Activated T-cell treated with anti-CD3 and anti-CD28 coated beads, Interleukin-2, amount 50 U/mL, for 24 hours (primary cell): ENCODE data around the gene NRG2.

Source experiments
- DNase-seq: peaks from one replicate; pipeline ENCODE4 v3.0.0-alpha.2; 2020
- H3K27ac Mint-ChIP-seq: 2 replicates; pipeline ENCODE4 v1.8.0; 2020; ENCODE audit warnings: mild to moderate bottlenecking, mixed read lengths
- H3K27me3 Mint-ChIP-seq: 2 replicates; pipeline ENCODE4 v1.8.0; 2020; ENCODE audit warnings: mixed read lengths
- H3K36me3 Mint-ChIP-seq: 2 replicates; pipeline ENCODE4 v1.8.0; 2020; ENCODE audit warnings: low read depth, mixed read lengths
- H3K4me1 Mint-ChIP-seq: 2 replicates; pipeline ENCODE4 v1.8.0; 2020; ENCODE audit warnings: low read depth, mixed read lengths
- H3K4me3 Mint-ChIP-seq: 2 replicates; pipeline ENCODE4 v1.8.0; 2020; ENCODE audit warnings: mild to moderate bottlenecking, moderate library complexity, mixed read lengths
- H3K9me3 Mint-ChIP-seq: 2 replicates; pipeline ENCODE4 v1.8.0; 2020; ENCODE audit warnings: mixed read lengths

NRG2 gene

DNA sequence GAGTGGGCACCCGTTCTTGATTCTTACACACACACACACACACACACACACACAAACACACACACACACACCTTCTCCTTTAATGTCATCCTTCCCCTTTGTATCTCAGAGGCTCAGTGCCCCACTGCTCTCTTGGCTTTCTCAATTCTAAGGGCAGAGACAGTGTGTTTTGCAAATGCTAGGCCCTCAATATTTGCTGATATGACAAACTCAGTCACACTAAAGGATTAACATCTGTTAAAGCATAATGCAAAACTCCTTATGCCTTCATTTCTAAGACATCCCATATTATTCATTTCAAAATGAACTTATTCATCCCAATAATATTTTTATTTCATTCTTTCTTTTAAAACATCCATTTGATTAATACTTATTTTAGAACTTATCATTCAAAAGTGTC, 8.9 kb upstream of the NRG2 start:
- H3K27me3 Mint-ChIP-seq: peaks cover 39% of the 10 kb centered on the region
- no peaks in the 10 kb centered on the region for H3K36me3 Mint-ChIP-seq
- H3K4me3 Mint-ChIP-seq: no peak overlapping the region
- no peak for DNase-seq
- no peaks in the 10 kb centered on the region for H3K4me1 Mint-ChIP-seq
- H3K9me3 Mint-ChIP-seq: no peaks in the 10 kb centered on the region
- H3K27ac Mint-ChIP-seq: no peak overlapping the region

DNA sequence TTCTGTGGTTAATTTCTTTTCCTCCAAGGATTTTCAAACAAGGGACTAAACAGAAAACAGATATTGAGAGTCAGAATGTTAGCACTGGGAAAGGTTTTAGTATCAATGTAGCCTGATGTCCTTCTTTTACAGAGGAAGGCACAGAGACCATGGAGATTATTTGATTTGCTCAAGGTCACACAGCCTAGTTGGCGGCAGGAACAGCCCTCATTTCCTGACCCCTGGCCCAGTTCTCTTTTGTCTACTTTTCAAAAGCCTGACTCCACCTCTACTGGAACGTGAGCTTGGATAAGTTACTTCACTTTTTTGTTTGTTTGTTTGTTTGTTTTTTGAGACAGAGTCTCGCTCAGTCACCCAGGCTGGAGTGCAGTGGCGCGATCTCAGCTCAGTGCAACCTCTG, 6.6 kb upstream of the NRG2 start:
- Mint-ChIP-seq H3K27me3 (peaks cover 43% of the 10 kb centered on the region), H3K4me1 (no peaks in the 10 kb centered on the region), H3K9me3 (no peaks in the 10 kb centered on the region), H3K36me3 (no peaks in the 10 kb centered on the region), H3K27ac (no peak overlapping the region), H3K4me3 (no peak overlapping the region)
- DNase-seq: no peak

- H3K4me3 Mint-ChIP-seq: no peak overlapping the region
- H3K4me1 Mint-ChIP-seq: no peaks in the 10 kb centered on the region
- DNase-seq: no peak
- peaks cover 48% of the 10 kb centered on the region for H3K27me3 Mint-ChIP-seq
- no peak overlapping the region for H3K27ac Mint-ChIP-seq
- no peaks in the 10 kb centered on the region for H3K36me3 Mint-ChIP-seq
- no peaks in the 10 kb centered on the region for H3K9me3 Mint-ChIP-seq
Measured at GRCh38 chr5:140049205-140049604, 6.1 kb upstream of the NRG2 start.

GRCh38 chr5:140044041-140044440, 942 bp upstream of the NRG2 start:
- H3K27ac Mint-ChIP-seq: no peak overlapping the region
- H3K27me3 Mint-ChIP-seq: peaks cover 76% of the 10 kb centered on the region
- H3K36me3 Mint-ChIP-seq: no peaks in the 10 kb centered on the region
- H3K4me3 Mint-ChIP-seq: peak overlapping the region; percentile 74
- H3K4me1 Mint-ChIP-seq: peaks cover 19% of the 10 kb centered on the region
- DNase-seq: no peak
- no peaks in the 10 kb centered on the region for H3K9me3 Mint-ChIP-seq

GRCh38 chr5:140043508-140043872, 391 bp upstream of the NRG2 start:
- Mint-ChIP-seq H3K27me3 (peaks cover 74% of the 10 kb centered on the region), H3K4me3 (peak overlapping the region; percentile 74), H3K9me3 (no peaks in the 10 kb centered on the region), H3K36me3 (no peaks in the 10 kb centered on the region), H3K27ac (no peak overlapping the region), H3K4me1 (peaks cover 21% of the 10 kb centered on the region)
- DNase-seq: no peak

DNA sequence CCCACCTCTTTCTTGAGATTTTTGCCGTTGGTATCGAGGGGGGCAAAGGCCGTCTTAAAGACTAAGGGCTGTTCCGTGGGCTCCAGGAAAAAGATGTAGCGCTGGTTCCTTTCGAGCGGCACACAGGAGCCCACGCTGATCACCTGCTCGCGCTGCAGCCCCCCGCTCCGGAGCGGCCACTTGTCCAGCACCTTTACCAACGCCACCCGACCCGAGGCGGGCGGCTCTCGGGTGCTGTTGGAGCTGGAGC, 781 bp downstream of the NRG2 start:
- Mint-ChIP-seq H3K4me3 (peak overlapping the region; percentile 26), H3K27me3 (peaks cover 71% of the 10 kb centered on the region)

GRCh38 chr5:140041492-140042392, 1.4 kb downstream of the NRG2 start:
- Mint-ChIP-seq H3K27me3 (peaks cover 73% of the 10 kb centered on the region), H3K4me1 (peaks cover 24% of the 10 kb centered on the region), H3K9me3 (no peaks in the 10 kb centered on the region), H3K36me3 (no peaks in the 10 kb centered on the region), H3K4me3 (peak overlapping the region; percentile 35), H3K27ac (no peak overlapping the region)
- DNase-seq: peak; percentile 32

More for the DNA sequence above, 781 bp downstream of the NRG2 start:
- DNase-seq: no peak
- H3K27ac Mint-ChIP-seq: no peak overlapping the region
- peaks cover 24% of the 10 kb centered on the region for H3K4me1 Mint-ChIP-seq
- H3K9me3 Mint-ChIP-seq: no peaks in the 10 kb centered on the region
- no peaks in the 10 kb centered on the region for H3K36me3 Mint-ChIP-seq

DNA sequence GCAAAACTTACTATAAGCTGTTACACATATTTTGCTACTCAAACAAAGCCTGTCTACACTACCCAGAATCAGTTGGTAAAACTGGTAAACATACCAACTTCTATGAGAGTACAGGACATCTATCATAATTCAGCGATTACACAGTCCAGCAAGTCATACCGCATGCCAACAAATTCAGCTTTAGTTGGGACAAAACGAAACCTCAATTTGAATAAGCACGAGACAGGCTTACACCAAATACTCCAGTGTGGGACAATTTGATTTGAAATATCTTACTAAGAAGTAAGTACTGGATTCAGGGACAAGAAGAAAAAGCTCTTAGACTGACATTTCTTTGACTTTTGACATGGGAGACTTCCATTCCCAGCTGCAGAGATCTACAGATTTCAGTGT, 2.0 kb downstream of the NRG2 start:
- no peak for DNase-seq
- Mint-ChIP-seq H3K36me3 (no peaks in the 10 kb centered on the region), H3K4me1 (peaks cover 24% of the 10 kb centered on the region), H3K9me3 (no peaks in the 10 kb centered on the region), H3K4me3 (no peak overlapping the region), H3K27me3 (peaks cover 79% of the 10 kb centered on the region), H3K27ac (no peak overlapping the region)

DNA sequence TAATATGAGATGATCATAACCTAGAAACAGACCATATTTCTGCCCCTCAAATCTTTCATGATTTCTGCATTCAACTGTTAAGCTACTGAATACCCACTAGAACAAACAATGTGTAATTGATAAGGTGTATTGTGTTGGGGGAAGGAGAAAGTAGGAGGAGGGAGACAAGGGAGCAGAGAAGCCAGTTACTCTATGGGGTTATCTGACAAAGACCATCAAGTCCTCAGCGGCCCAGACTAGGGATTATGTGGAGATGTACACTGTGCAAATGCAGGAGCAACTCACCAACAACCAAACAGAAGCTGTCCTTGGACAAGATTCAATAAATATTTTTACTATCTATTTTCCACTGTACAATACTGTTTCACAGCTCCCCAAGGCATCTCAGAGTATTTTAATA, 2.7 kb downstream of the NRG2 start:
- H3K4me3 Mint-ChIP-seq: no peak overlapping the region
- no peaks in the 10 kb centered on the region for H3K36me3 Mint-ChIP-seq
- peaks cover 80% of the 10 kb centered on the region for H3K27me3 Mint-ChIP-seq
- no peak overlapping the region for H3K27ac Mint-ChIP-seq
- peaks cover 24% of the 10 kb centered on the region for H3K4me1 Mint-ChIP-seq
- DNase-seq: no peak
- no peaks in the 10 kb centered on the region for H3K9me3 Mint-ChIP-seq

- H3K4me3 Mint-ChIP-seq: no peak overlapping the region
- H3K27me3 Mint-ChIP-seq: peaks cover 79% of the 10 kb centered on the region
- no peaks in the 10 kb centered on the region for H3K9me3 Mint-ChIP-seq
- no peak for DNase-seq
- H3K36me3 Mint-ChIP-seq: no peaks in the 10 kb centered on the region
- peaks cover 24% of the 10 kb centered on the region for H3K4me1 Mint-ChIP-seq
- no peak overlapping the region for H3K27ac Mint-ChIP-seq
Measured at GRCh38 chr5:140039561-140039960, 3.5 kb downstream of the NRG2 start.

DNA sequence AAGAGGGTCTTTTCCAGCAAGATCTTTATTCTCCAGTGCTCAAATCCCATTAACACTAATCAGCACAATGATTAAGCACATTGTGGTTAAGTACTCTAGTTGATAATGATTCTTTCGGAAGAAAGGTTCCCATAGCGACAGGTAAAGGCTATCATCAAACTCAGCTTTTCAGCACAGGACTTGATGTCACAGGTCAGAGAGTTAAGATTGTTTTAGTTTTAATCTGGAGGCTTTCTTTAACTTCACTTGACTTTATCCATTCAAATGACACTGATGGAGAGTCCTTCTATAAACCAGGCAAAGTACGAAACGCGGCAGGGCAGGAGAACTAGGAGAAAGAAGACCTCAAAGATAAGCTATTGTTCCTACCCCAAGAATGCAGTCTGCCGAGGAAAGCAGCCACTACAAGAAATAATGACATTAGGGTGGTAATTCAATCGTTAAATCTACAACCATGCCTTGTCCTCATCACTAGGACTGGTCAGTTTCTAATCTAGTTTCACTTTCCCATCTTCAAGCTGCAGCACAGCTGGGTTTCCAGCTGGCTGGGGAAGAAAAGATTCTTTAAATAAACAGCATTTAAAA, 4.6 kb downstream of the NRG2 start:
- H3K4me3 Mint-ChIP-seq: no peak overlapping the region

GRCh38 chr5:140037012-140037411, 6.1 kb downstream of the NRG2 start:
- Mint-ChIP-seq H3K36me3 (no peaks in the 10 kb centered on the region), H3K27me3 (peaks cover 77% of the 10 kb centered on the region), H3K9me3 (no peaks in the 10 kb centered on the region), H3K27ac (no peak overlapping the region), H3K4me1 (peaks cover 16% of the 10 kb centered on the region), H3K4me3 (no peak overlapping the region)
- no peak for DNase-seq

More for the DNA sequence above, 4.6 kb downstream of the NRG2 start:
- peaks cover 74% of the 10 kb centered on the region for H3K27me3 Mint-ChIP-seq
- peaks cover 18% of the 10 kb centered on the region for H3K4me1 Mint-ChIP-seq
- no peaks in the 10 kb centered on the region for H3K9me3 Mint-ChIP-seq
- H3K36me3 Mint-ChIP-seq: no peaks in the 10 kb centered on the region
- no peak for DNase-seq
- H3K27ac Mint-ChIP-seq: no peak overlapping the region

- H3K27me3 Mint-ChIP-seq: peaks cover 74% of the 10 kb centered on the region
Measured at GRCh38 chr5:140035881-140036280, 7.2 kb downstream of the NRG2 start.

GRCh38 chr5:140033037-140033760, 9.9 kb downstream of the NRG2 start:
- Mint-ChIP-seq H3K36me3 (no peaks in the 10 kb centered on the region), H3K4me1 (peaks cover under 1% of the 10 kb centered on the region), H3K4me3 (no peak overlapping the region), H3K27ac (no peak overlapping the region), H3K9me3 (no peaks in the 10 kb centered on the region), H3K27me3 (peaks cover 64% of the 10 kb centered on the region)
- no peak for DNase-seq

More at GRCh38 chr5:140035881-140036280, 7.2 kb downstream of the NRG2 start:
- Mint-ChIP-seq H3K9me3 (no peaks in the 10 kb centered on the region), H3K4me3 (no peak overlapping the region), H3K36me3 (no peaks in the 10 kb centered on the region), H3K27ac (no peak overlapping the region), H3K4me1 (peaks cover 10% of the 10 kb centered on the region)
- no peak for DNase-seq

- Mint-ChIP-seq H3K36me3 (no peaks in the 10 kb centered on the region), H3K4me3 (no peak overlapping the region), H3K27me3 (peaks cover 60% of the 10 kb centered on the region), H3K9me3 (no peaks in the 10 kb centered on the region), H3K4me1 (no peaks in the 10 kb centered on the region), H3K27ac (no peak overlapping the region)
- DNase-seq: no peak
Measured at GRCh38 chr5:140032296-140032695, 10.8 kb downstream of the NRG2 start.
